OCI-LY1 (cell line): ENCODE data around the gene MPC2.

Experiments used
- H2AFZ ChIP-seq: fragments of 200-600 bp; sonication (generic), shearing (Covaris generic); 2 replicates; pipeline ENCODE4 v1.6.0; 2014; ENCODE audit warnings: antibody characterized with exemption, mild to moderate bottlenecking, low read length
- H3F3A ChIP-seq: fragments of 200-600 bp; sonication (generic), shearing (Covaris generic); 2 replicates; pipeline ENCODE4 v1.6.0; 2014; ENCODE audit warnings: mild to moderate bottlenecking, antibody characterized with exemption, low read length, moderate library complexity; ENCODE audit not compliant: insufficient read depth
- H3K27ac ChIP-seq: fragments of 200-600 bp; sonication (generic); 2 replicates; pipeline ENCODE4 v1.5.1; 2014; ENCODE audit warnings: low read length, mixed run types, mild to moderate bottlenecking, low read depth; ENCODE audit not compliant: poor library complexity, severe bottlenecking
- H3K27me3 ChIP-seq: fragments of 200-600 bp; sonication (generic); 2 replicates; pipeline ENCODE4 v1.6.0; 2014; ENCODE audit warnings: antibody characterized with exemption, mild to moderate bottlenecking, low read length, moderate library complexity; ENCODE audit not compliant: insufficient read depth
- H3K36me3 ChIP-seq: fragments of 200-600 bp; sonication (generic); 2 replicates; pipeline ENCODE4 v1.6.1; 2014; ENCODE audit warnings: mild to moderate bottlenecking, antibody characterized with exemption, low read length, moderate library complexity, mixed read lengths; ENCODE audit not compliant: insufficient read depth
- H3K4me1 ChIP-seq: fragments of 200-600 bp; sonication (generic); 2 replicates; pipeline ENCODE4 v1.5.1; 2014; ENCODE audit warnings: mild to moderate bottlenecking, low read length, moderate library complexity; ENCODE audit not compliant: insufficient read depth, severe bottlenecking
- H3K4me2 ChIP-seq: fragments of 200-600 bp; sonication (generic), shearing (Covaris generic); 2 replicates; pipeline ENCODE4 v1.6.1; 2014; ENCODE audit warnings: low read length
- H3K4me3 ChIP-seq: fragments of 200-600 bp; sonication (generic); 2 replicates; pipeline ENCODE4 v1.5.1; 2014; ENCODE audit warnings: low read length, low read depth, mild to moderate bottlenecking, mixed read lengths; ENCODE audit not compliant: poor library complexity, severe bottlenecking
- H3K79me2 ChIP-seq: fragments of 200-600 bp; shearing (Covaris generic); 2 replicates; pipeline ENCODE4 v1.6.1; 2016; ENCODE audit warnings: mixed run types, low read length, mixed read lengths; ENCODE audit not compliant: insufficient read depth
- H3K9ac ChIP-seq: fragments of 200-600 bp; sonication (generic), shearing (Covaris generic); 2 replicates; pipeline ENCODE4 v1.6.1; 2014; ENCODE audit warnings: mild to moderate bottlenecking, low read length, mixed read lengths
- H3K9me2 ChIP-seq: fragments of 200-600 bp; sonication (generic), shearing (Covaris generic); 2 replicates; pipeline ENCODE4 v1.6.1; 2014; ENCODE audit warnings: low read depth, mild to moderate bottlenecking, low read length, mixed read lengths
- H3K9me3 ChIP-seq: fragments of 200-600 bp; shearing (Covaris generic); 2 replicates; pipeline ENCODE4 v1.6.1; 2014; ENCODE audit warnings: low read length, mixed read lengths
- H4K20me1 ChIP-seq: fragments of 200-600 bp; sonication (generic), shearing (Covaris generic); 2 replicates; pipeline ENCODE4 v1.6.0; 2016; ENCODE audit warnings: mild to moderate bottlenecking, low read length; ENCODE audit not compliant: insufficient read depth
- CTCF ChIP-seq: fragments of 200-600 bp; sonication (generic), shearing (Covaris generic); IDR thresholded peaks from 2 replicates; pipeline ENCODE4 v1.5.1; 2017; ENCODE audit warnings: mild to moderate bottlenecking, antibody characterized with exemption, low read length, moderate library complexity, mixed read lengths
- EZH2 ChIP-seq: fragments of 200-600 bp; sonication (generic), shearing (Covaris generic); IDR thresholded peaks from 2 replicates; pipeline ENCODE4 v1.8.0; 2017; ENCODE audit warnings: borderline replicate concordance, mixed run types, mild to moderate bottlenecking, antibody characterized with exemption, low read length, moderate library complexity, mixed read lengths

The MPC2 gene

GRCh38 chr1:167905182-167905581 is 31.7 kb downstream of the MPC2 start:
- peaks cover 5% of the 10 kb centered on the region; the same call in 1 of the 2 replicates for H3K9me3 ChIP-seq
- H3K4me3 ChIP-seq, result no peak overlapping the region
- H3K36me3 ChIP-seq, result no peaks in the 10 kb centered on the region
- no peak overlapping the region; the same call in 1 of the 2 replicates for H2AFZ ChIP-seq
- H4K20me1 ChIP-seq, result no peaks in the 10 kb centered on the region
- no peak overlapping the region for H3K4me2 ChIP-seq
- TF ChIP-seq CTCF (no peak), EZH2 (no peak)
- H3K4me1 ChIP-seq, result no peaks in the 10 kb centered on the region
- no peaks in the 10 kb centered on the region for H3K27me3 ChIP-seq
- H3K9me2 ChIP-seq, result no peaks in the 10 kb centered on the region
- no peaks in the 10 kb centered on the region for H3F3A ChIP-seq
- no peak overlapping the region for H3K9ac ChIP-seq
- no peak overlapping the region for H3K27ac ChIP-seq
- no peaks in the 10 kb centered on the region for H3K79me2 ChIP-seq

- H3K27ac ChIP-seq, result no peak overlapping the region
- H4K20me1 ChIP-seq, result no peaks in the 10 kb centered on the region
- H3K27me3 ChIP-seq, result no peaks in the 10 kb centered on the region
- no peaks in the 10 kb centered on the region for H3K36me3 ChIP-seq
- TF ChIP-seq EZH2 (no peak), CTCF (no peak)
- H3K4me1 ChIP-seq, result no peaks in the 10 kb centered on the region
- H2AFZ ChIP-seq, result no peak overlapping the region
- H3K9me2 ChIP-seq, result no peaks in the 10 kb centered on the region
- no peaks in the 10 kb centered on the region for H3K79me2 ChIP-seq
- no peaks in the 10 kb centered on the region for H3F3A ChIP-seq
- no peak overlapping the region for H3K4me3 ChIP-seq
- H3K9ac ChIP-seq, result no peak overlapping the region
- no peak overlapping the region for H3K4me2 ChIP-seq
- peaks cover 3% of the 10 kb centered on the region; the same call in 1 of the 2 replicates for H3K9me3 ChIP-seq
These were observed 32.2 kb downstream of the MPC2 start for GRCh38 chr1:167904652-167905130.

GRCh38 chr1:167900907-167901306 is 36.0 kb downstream of the MPC2 start:
- H3K27me3 ChIP-seq, result no peaks in the 10 kb centered on the region
- TF ChIP-seq CTCF (no peak), EZH2 (no peak)
- H3F3A ChIP-seq, result no peaks in the 10 kb centered on the region
- H2AFZ ChIP-seq, result no peak overlapping the region
- H3K4me2 ChIP-seq, result no peak overlapping the region
- H4K20me1 ChIP-seq, result no peaks in the 10 kb centered on the region
- H3K79me2 ChIP-seq, result no peaks in the 10 kb centered on the region
- H3K27ac ChIP-seq, result no peak overlapping the region
- no peaks in the 10 kb centered on the region for H3K4me1 ChIP-seq
- H3K9me2 ChIP-seq, result no peaks in the 10 kb centered on the region
- H3K36me3 ChIP-seq, result no peaks in the 10 kb centered on the region
- H3K9ac ChIP-seq, result no peak overlapping the region
- no peak overlapping the region for H3K4me3 ChIP-seq
- H3K9me3 ChIP-seq, result no peaks in the 10 kb centered on the region
